GF-D8 (cell line): Measurements from ENCODE around the gene DAND5.

Experiments
- DNase-seq: peaks from one replicate; lab custom pipeline; 2025; lab: John Stamatoyannopoulos, UW

DAND5 gene

GRCh38 chr19:13010038-13010991 lies 40.9 kb downstream of the DAND5 start:
- no peak for DNase-seq

- no peak for DNase-seq
Measured at GRCh38 chr19:13010992-13011652, 41.7 kb downstream of the DAND5 start.

- no peak for DNase-seq
Measured at GRCh38 chr19:13011653-13012389, 42.4 kb downstream of the DAND5 start.

- DNase-seq, result no peak
Measured at GRCh38 chr19:13012390-13012689, 43.0 kb downstream of the DAND5 start.

GRCh38 chr19:13012690-13013608 lies 43.6 kb downstream of the DAND5 start:
- peak; percentile 69 for DNase-seq

GRCh38 chr19:13013649-13014048 lies 44.3 kb downstream of the DAND5 start:
- DNase-seq, result no peak

- DNase-seq, result peak; percentile 71
Measured at GRCh38 chr19:13014101-13014920, 44.9 kb downstream of the DAND5 start.

- DNase-seq, result no peak
Measured at GRCh38 chr19:13014921-13015280, 45.5 kb downstream of the DAND5 start.

- DNase-seq, result no peak
Measured at GRCh38 chr19:13015361-13016223, 46.2 kb downstream of the DAND5 start.

- DNase-seq, result no peak
Measured at GRCh38 chr19:13016245-13016627, 46.9 kb downstream of the DAND5 start.

- no peak for DNase-seq
Measured at GRCh38 chr19:13016628-13017305, 47.4 kb downstream of the DAND5 start.

- DNase-seq, result no peak
Measured at GRCh38 chr19:13017306-13018034, 48.1 kb downstream of the DAND5 start.

GRCh38 chr19:13018035-13018914 lies 48.9 kb downstream of the DAND5 start:
- DNase-seq, result no peak

- DNase-seq, result no peak
Measured at GRCh38 chr19:13019332-13019731, 50.0 kb downstream of the DAND5 start.

- DNase-seq, result no peak
Measured at GRCh38 chr19:13020002-13020414, 50.6 kb downstream of the DAND5 start.

- DNase-seq, result no peak
Measured at GRCh38 chr19:13022111-13022858, 52.9 kb downstream of the DAND5 start.
